Motor neuron (in vitro differentiated cells): ENCODE measurements around the gene SEMA3G. TPM values are rescaled to one million over a fixed set of nuclear protein-coding genes. Genes with fewer than 3 reads are reported as not detected.

ENCODE experiments used
- ATAC-seq, 8 experiments: fragments of 200-7000 bp; cut with Tn5 transposase; replicated peaks in 6 of 8; 2 replicates each; pipeline ENCODE4 v1.8.0; 2021; ENCODE audit warnings: mild to moderate bottlenecking in 8 of 8, moderate library complexity in 8 of 8
- H3K27ac ChIP-seq, 2 donors: fragments of 250-450 bp; sonication (Bioruptor Pico); 2 replicates each; pipeline ENCODE4 v1.9.0; 2021; ENCODE audit warnings: antibody characterized with exemption in 2 of 2, mild to moderate bottlenecking in 2 of 2, moderate library complexity in 1 of 2
- H3K4me1 ChIP-seq, 2 donors: fragments of 250-450 bp; sonication (Bioruptor Pico); replicated peaks in 1 of 2; 2 replicates each; pipeline ENCODE4 v1.6.1; 2021; ENCODE audit warnings: antibody characterized with exemption in 2 of 2, mild to moderate bottlenecking in 2 of 2, moderate library complexity in 1 of 2
- H3K4me3 ChIP-seq, 5 donors: fragments of 250-450 bp; sonication (Bioruptor Pico); 2 replicates each; pipeline ENCODE4 v1.9.0; 2021; ENCODE audit warnings: antibody characterized with exemption in 5 of 5, mild to moderate bottlenecking in 5 of 5, moderate library complexity in 4 of 5
- WGBS, 10 experiments: fragments of 450-650 bp; shearing (Covaris generic); methylation state at CpG; one replicate each; pipeline ENCODE4 v1.0.0; 2022; 5-methylcytosine and 5-hydroxymethylcytosine counted together
- in situ Hi-C, 9 experiments: fragments of 400-800 bp; cut with MboI; loops; one replicate each; pipeline ENCODE4 v1.15.0; 2021; ENCODE audit warnings: low sequenced_read_pairs in 9 of 9, low pct_unique_long_range_greater_than_20kb in 2 of 9; ENCODE audit not compliant: unreplicated experiment in 9 of 9
- total RNA-seq, 8 experiments: library from RNA; unstranded; fragments of 300-600 nt; gene quantifications; 2 replicates each; pipeline versions ENCODE4 v1.2.3 to v1.2.4, GENCODE V29; 2022

The SEMA3G gene
- total RNA-seq, 8 experiments from 2014 or later = 0.05 to 0.91 (median 0.19) TPM

- H3K27ac ChIP-seq = no peak overlapping the region
- no peak overlapping the region for H3K4me3 ChIP-seq
- WGBS, 10 experiments = 0 to 100% (median 91%) methylated on average over 1 to 8 of the region's 14 CpGs; no CpG with 5 or more reads in 1 of the 10 experiments
- ATAC-seq = no peak
- in situ Hi-C loops = no loop called here
- H3K4me1 ChIP-seq = no peaks in the 10 kb centered on the region
These were observed 27.5 kb upstream of the SEMA3G start for GRCh38 chr3:52472239-52473000.

- Histone ChIP-seq H3K4me3 (no peak overlapping the region), H3K27ac (no peak overlapping the region), H3K4me1 (no peaks in the 10 kb centered on the region)
- in situ Hi-C loops = no loop called here
- WGBS, 10 experiments = 50 to 100% (median 71%) methylated on average over 2 to 10 of the region's 26 CpGs; no CpG with 5 or more reads in 3 of the 10 experiments
- ATAC-seq = peak; percentile 16 to 75 (median 42)
These were observed 26.7 kb upstream of the SEMA3G start for GRCh38 chr3:52471371-52472238.

DNA sequence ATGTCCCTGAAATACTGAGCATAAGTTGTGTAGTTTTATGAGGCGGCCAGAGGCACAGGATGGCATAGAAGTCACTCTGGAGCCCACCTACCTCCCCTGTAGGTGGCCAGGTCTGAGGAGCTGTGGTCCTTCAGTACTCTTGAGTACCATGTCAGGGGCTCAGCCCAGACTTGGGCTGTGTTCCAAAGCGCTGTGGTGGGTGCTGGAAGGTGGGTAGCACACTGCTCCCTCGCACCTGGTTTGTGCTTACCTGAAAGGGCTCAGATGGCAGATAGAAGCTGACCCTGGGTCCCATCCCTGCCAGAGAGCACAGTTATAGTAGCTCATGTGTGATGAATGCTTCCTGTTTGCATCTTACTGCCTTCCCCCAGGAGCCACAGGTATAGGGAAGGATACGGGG lies 26.0 kb upstream of the SEMA3G start:
- no peak overlapping the region for H3K4me3 ChIP-seq
- 86 to 100% (median 100%) methylated on average over 1 to 4 of the region's 4 CpGs; no CpG with 5 or more reads in 7 of the 10 experiments for WGBS, 10 experiments
- in situ Hi-C loops = no loop called here
- peak in 1 of 8 experiments; percentile 9 for ATAC-seq
- H3K4me1 ChIP-seq = no peaks in the 10 kb centered on the region
- no peak overlapping the region for H3K27ac ChIP-seq

GRCh38 chr3:52469001-52469400 lies 24.1 kb upstream of the SEMA3G start:
- in situ Hi-C loops = no loop called here
- WGBS, 10 experiments = 63 to 100% (median 82%) methylated on average over 1 to 3 of the region's 5 CpGs; no CpG with 5 or more reads in 2 of the 10 experiments
- no peak overlapping the region for H3K27ac ChIP-seq

DNA sequence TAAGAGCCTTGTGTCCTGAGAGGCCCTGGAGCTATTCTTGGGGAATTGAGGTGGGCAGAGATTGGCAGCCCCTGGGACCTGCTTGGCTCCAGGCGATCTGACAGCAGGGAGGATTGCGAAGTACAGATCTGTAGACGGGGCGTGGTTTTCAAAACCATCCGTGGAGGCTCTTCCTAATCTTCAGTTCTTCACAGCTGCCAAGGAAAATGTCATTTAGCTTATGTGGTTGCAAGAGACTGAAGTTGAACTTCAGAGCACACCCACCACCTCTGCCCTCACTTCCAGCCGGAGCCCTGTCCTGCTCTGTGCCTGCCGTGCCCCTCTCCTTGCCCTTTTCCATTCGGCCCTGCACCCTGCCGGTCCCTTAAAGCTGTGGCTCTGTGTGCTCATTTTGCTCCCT lies 23.4 kb upstream of the SEMA3G start:
- in situ Hi-C loops = no loop called here
- no peak overlapping the region for H3K4me3 ChIP-seq
- WGBS, 10 experiments = 38 to 90% (median 83%) methylated on average over 1 to 8 of the region's 9 CpGs; no CpG with 5 or more reads in 6 of the 10 experiments
- no peaks in the 10 kb centered on the region for H3K4me1 ChIP-seq
- no peak overlapping the region for H3K27ac ChIP-seq
- ATAC-seq = peak in 1 of 8 experiments; percentile 51

More at GRCh38 chr3:52469001-52469400, 24.1 kb upstream of the SEMA3G start:
- no peak overlapping the region for H3K4me3 ChIP-seq
- no peak for ATAC-seq
- no peaks in the 10 kb centered on the region for H3K4me1 ChIP-seq

- no peak for ATAC-seq
- Histone ChIP-seq H3K27ac (no peak overlapping the region), H3K4me1 (no peaks in the 10 kb centered on the region), H3K4me3 (no peak overlapping the region)
- in situ Hi-C loops = no loop called here
- WGBS, 10 experiments = 77 to 100% (median 100%) methylated on average over 1 to 5 of the region's 5 CpGs; no CpG with 5 or more reads in 3 of the 10 experiments
These were observed 18.5 kb upstream of the SEMA3G start for GRCh38 chr3:52463416-52463815.

DNA sequence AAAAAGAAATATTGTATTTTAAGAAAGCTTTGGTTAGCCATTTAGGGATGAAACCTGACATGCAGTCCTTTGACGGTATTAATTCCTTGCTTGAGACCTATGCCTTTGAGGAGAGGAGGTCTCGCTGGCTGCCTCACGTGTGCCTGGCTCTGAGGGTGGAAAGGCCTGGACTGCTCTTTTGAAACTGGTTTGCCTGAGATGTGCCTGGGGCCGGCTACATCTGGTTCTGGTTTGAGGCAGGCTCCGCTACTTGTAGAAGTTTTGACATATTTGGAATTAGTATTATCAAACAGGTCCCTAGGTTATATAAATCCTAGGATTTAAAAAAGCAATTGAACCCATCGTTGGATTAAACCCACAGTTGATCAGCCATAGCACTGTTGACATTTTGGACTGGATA lies 17.0 kb upstream of the SEMA3G start:
- H3K4me3 ChIP-seq = no peak overlapping the region
- in situ Hi-C loops = no loop called here
- no peak overlapping the region for H3K27ac ChIP-seq
- H3K4me1 ChIP-seq = peaks cover 10 to 13% of the 10 kb centered on the region in 2 donors
- 38 to 100% (median 97%) methylated on average over 1 to 3 of the region's 6 CpGs; no CpG with 5 or more reads in 4 of the 10 experiments for WGBS, 10 experiments
- ATAC-seq = peak in 1 of 8 experiments; percentile 13

DNA sequence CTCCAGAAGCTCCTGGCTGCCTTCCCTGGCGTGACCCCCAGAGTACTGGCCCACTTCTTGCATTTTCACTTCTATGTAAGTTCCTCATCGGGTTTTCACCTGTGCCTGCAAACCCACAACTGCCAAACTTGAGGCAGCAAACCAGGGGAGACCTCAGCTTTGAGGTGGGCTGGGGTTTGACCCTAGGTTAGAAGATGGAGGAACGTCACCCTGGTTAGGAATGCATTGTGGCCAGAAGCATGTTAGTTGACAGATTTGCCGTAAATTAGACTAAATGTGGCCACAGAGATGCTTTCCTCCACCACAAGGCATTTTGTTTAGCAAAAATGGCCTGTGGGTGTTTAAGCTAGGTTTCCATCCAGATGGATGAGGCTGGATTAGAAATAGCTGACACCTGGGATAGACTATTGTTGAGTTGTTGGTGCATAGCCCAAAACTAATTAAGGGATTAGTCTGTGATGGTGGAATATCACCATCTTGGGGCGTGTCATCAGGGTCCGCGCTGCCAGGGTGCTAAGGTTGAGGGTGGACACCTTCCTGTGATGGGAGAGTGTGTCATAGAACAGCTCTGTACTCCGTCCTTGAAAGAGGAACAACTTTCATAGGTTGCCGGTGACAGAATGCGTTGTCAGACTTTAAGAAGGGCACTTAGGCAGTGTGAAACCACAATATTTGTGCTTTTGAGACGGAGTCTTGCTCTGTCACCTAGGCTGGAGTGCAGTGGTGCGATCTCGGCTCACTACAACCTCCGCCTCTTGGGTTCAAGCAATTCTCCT lies 14.1 kb upstream of the SEMA3G start:
- ATAC-seq = no peak
- Histone ChIP-seq H3K4me3 (no peak overlapping the region), H3K27ac (no peak overlapping the region), H3K4me1 (peaks cover 21 to 22% of the 10 kb centered on the region in 2 donors)
- WGBS, 10 experiments = 87 to 100% (median 98%) methylated on average over 1 to 10 of the region's 14 CpGs; no CpG with 5 or more reads in 2 of the 10 experiments
- in situ Hi-C loops = no loop called here

DNA sequence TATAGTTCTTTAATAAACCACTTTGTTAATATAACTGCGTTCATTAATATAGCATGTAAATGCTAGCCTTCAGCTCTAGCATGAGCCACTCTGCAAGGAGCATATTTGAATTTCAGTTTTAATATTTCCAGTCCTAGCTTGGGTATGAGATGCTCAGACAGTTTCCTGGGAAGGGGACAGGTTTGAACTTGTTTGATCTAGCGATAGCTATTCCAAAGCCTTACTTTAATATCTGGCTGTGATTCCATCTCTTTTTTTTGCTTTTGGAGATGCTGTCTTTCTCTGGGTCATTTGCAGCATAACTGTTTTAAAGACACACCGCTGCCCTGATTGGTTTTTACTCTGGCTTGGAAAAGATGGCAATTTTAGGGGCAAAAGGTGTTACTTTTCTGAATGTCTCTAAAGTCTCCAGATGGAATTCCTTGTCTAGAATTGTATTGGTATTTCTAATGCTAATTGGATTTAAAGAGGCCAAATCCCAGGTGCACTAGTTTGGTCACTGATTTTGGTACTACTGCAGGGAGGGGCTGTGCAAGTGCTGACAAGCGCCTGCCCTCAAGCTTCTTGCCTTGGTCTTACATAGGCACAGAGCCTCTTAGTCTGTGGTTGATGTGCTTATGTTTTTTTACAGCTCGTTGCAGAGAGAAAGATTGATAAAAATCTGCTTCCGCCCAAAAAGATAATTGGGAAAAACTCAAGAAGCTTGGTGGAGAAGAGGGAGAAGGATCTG lies 13.3 kb upstream of the SEMA3G start:
- Histone ChIP-seq H3K4me3 (no peak overlapping the region), H3K27ac (no peak overlapping the region), H3K4me1 (peaks cover 21 to 26% of the 10 kb centered on the region in 2 donors)
- no peak for ATAC-seq
- 71 to 100% (median 80%) methylated on average over 1 to 6 of the region's 6 CpGs; no CpG with 5 or more reads in 1 of the 10 experiments for WGBS, 10 experiments
- in situ Hi-C loops = no loop called here

DNA sequence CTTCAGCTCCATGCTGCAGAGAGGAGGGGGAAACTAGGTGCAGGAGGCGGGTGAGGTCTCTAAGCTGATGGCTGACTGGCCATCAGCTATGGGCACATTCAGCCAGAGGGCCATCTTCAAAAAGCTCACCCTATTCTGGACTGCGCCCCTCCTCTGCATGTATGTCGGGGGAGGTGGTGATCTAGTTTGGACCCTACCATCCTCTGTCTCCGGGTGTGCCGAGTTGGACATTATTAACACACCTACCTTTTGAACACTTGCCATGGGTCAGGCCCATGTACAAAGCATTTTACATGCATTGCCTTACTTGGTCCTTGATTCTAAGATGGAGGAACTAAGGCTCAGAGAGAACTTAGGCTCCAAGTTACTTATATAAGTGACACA lies 11.9 kb upstream of the SEMA3G start:
- peak overlapping the region; percentile 67 to 87 for H3K27ac ChIP-seq
- WGBS, 10 experiments = 54 to 80% (median 58%) methylated on average over 1 to 5 of the region's 5 CpGs; no CpG with 5 or more reads in 6 of the 10 experiments

GRCh38 chr3:52456169-52456799 lies 11.4 kb upstream of the SEMA3G start:
- H3K4me1 ChIP-seq = peaks cover 21 to 26% of the 10 kb centered on the region in 2 donors
- peak; percentile 44 to 71 (median 51) for ATAC-seq
- WGBS, 10 experiments = 0 to 10% (median 2%) methylated on average over 2 to 6 of the region's 13 CpGs; no CpG with 5 or more reads in 6 of the 10 experiments
- H3K4me3 ChIP-seq = peak overlapping the region; percentile 74 to 99 (median 86)
- H3K27ac ChIP-seq = peak overlapping the region; percentile 67 to 87
- in situ Hi-C loops = no loop called here

More for the DNA sequence above, 11.9 kb upstream of the SEMA3G start:
- peaks cover 21 to 26% of the 10 kb centered on the region in 2 donors for H3K4me1 ChIP-seq
- ATAC-seq = peak in 6 of 8 experiments; percentile 11 to 25 (median 16)
- peak overlapping the region; percentile 74 to 99 (median 86) for H3K4me3 ChIP-seq
- in situ Hi-C loops = no loop called here
